HepG2 (cell line): ENCODE data around the gene SPX. TPM values are rescaled to one million over a fixed set of nuclear protein-coding genes. Genes with fewer than 3 reads are reported as not detected.

Source experiments
- ATAC-seq: fragments of 200-7000 bp; cut with Tn5 transposase; 3 replicates; pipeline ENCODE4 v1.9.1; 2020; ENCODE audit warnings: mild to moderate bottlenecking, moderate library complexity
- BruUV-seq: library from RNA; stranded (reverse); fragments of 400-500 nt; replicated peaks from 2 replicates; lab custom pipeline; 2021; lab: Mats Ljungman, UMichigan
- CTCF ChIA-PET: fragments of 300-600 bp; formaldehyde crosslinking; extraction: SDS; loops from one replicate; lab custom pipeline; 2021; ENCODE audit warnings: low total read pairs, inconsistent platforms, low intra/inter-chr PET ratio; lab: Yijun Ruan, JAX
- POLR2A ChIA-PET: fragments of 350-600 bp; sonication (Branson Sonifier 250); formaldehyde crosslinking; loops from one replicate; lab custom pipeline; 2020; ENCODE audit warnings: antibody characterized with exemption, inconsistent platforms; lab: Yijun Ruan, JAX
- DNase-seq: peaks from one replicate; pipeline ENCODE4 v3.0.0-alpha.2; 2015; ENCODE audit warnings: low spot score
- FAIRE-seq: peaks from 3 replicates; lab custom pipeline; 2011; peaks lifted over from hg19 to GRCh38; lab: Jason Lieb, UNC
- H2AFZ ChIP-seq: one replicate; pipeline ENCODE4 v1.6.1; 2011; ENCODE audit warnings: low read length, inconsistent platforms
- H3K27ac ChIP-seq: fragments of 300-600 bp; 3 replicates; pipeline ENCODE4 v1.8.0; 2011; ENCODE audit warnings: mixed run types, mild to moderate bottlenecking, mixed read lengths, low read length, inconsistent platforms; ENCODE audit not compliant: insufficient read depth; ENCODE audit errors: extremely low read length
- H3K27me3 ChIP-seq, 2 experiments: fragments of 200-600 bp in 1 of 2; 2 replicates in 1 of 2; 3 replicates in 1 of 2; pipeline versions ENCODE4 v1.6.0 to v1.8.0; 2011; ENCODE audit warnings: low read length in 2 of 2, mild to moderate bottlenecking in 2 of 2, moderate library complexity in 2 of 2, inconsistent platforms in 1 of 2; ENCODE audit not compliant: insufficient read depth in 2 of 2, control insufficient read depth in 1 of 2
- H3K36me3 ChIP-seq, 2 experiments: fragments of 200-600 bp in 1 of 2; replicated peaks in 1 of 2; 2 replicates in 1 of 2; 3 replicates in 1 of 2; pipeline versions ENCODE4 v1.5.1 to v1.8.0; 2011; ENCODE audit warnings: low read length in 2 of 2, inconsistent platforms in 1 of 2; ENCODE audit not compliant: insufficient read depth in 2 of 2, control insufficient read depth in 1 of 2
- H3K4me1 ChIP-seq: 2 replicates; pipeline ENCODE4 v1.5.1; 2012; ENCODE audit warnings: low read length, inconsistent platforms; ENCODE audit not compliant: insufficient read depth
- H3K4me2 ChIP-seq: 2 replicates; pipeline ENCODE4 v1.6.0; 2011; ENCODE audit warnings: low read depth, low read length, inconsistent platforms
- H3K4me3 ChIP-seq, 3 experiments: fragments of 200-600 bp in 1 of 3; sonication (generic), shearing (Covaris generic) in 1 of 3; replicated peaks in 1 of 3; 2 replicates each; pipeline ENCODE4 v1.5.1; 2011 to 2016; ENCODE audit warnings: low read length in 3 of 3, inconsistent platforms in 2 of 3, low read depth in 2 of 3, mild to moderate bottlenecking in 2 of 3, control low read depth in 1 of 3, mixed read lengths in 1 of 3; ENCODE audit not compliant: insufficient read depth in 1 of 3
- H3K79me2 ChIP-seq: one replicate; pipeline ENCODE4 v1.6.1; 2011; ENCODE audit warnings: low read length, inconsistent platforms; ENCODE audit not compliant: insufficient read depth
- H3K9ac ChIP-seq: 2 replicates; pipeline ENCODE4 v1.6.0; 2011; ENCODE audit warnings: mild to moderate bottlenecking, low read depth, low read length, inconsistent platforms; ENCODE audit not compliant: insufficient read depth
- H3K9me3 ChIP-seq: 2 replicates; pipeline ENCODE4 v1.5.1; 2012; ENCODE audit warnings: mild to moderate bottlenecking, low read length
- H4K20me1 ChIP-seq: 2 replicates; pipeline ENCODE4 v1.6.0; 2011; ENCODE audit warnings: inconsistent platforms, mild to moderate bottlenecking, low read length, moderate library complexity; ENCODE audit not compliant: insufficient read depth
- AFF4 ChIP-seq: sonication (generic); formaldehyde crosslinking; IDR thresholded peaks from 2 replicates; pipeline ENCODE4 v1.4.0; 2020; ENCODE audit warnings: missing genetic modification reagents
- DMAP1 ChIP-seq: IDR thresholded peaks from 2 replicates; pipeline ENCODE4 v1.6.1; 2016
- DZIP1 ChIP-seq: sonication (generic); formaldehyde crosslinking; IDR thresholded peaks from 2 replicates; pipeline ENCODE4 v1.5.0; 2020; ENCODE audit warnings: mild to moderate bottlenecking, missing genetic modification reagents
- FLYWCH1 ChIP-seq: sonication (generic); formaldehyde crosslinking; IDR thresholded peaks from 2 replicates; pipeline ENCODE4 v1.8.1; 2023; ENCODE audit warnings: mild to moderate bottlenecking, missing genetic modification reagents
- HNF4G ChIP-seq, 2 experiments: sonication (generic) in 1 of 2; formaldehyde crosslinking in 1 of 2; IDR thresholded peaks; 2 replicates each; pipeline versions ENCODE4 v1.4.0 to v1.6.1; 2011 to 2020; ENCODE audit warnings: borderline replicate concordance in 2 of 2, low read depth in 2 of 2, mild to moderate bottlenecking in 2 of 2, low read length in 1 of 2, missing genetic modification reagents in 1 of 2, moderate library complexity in 1 of 2
- MBD4 ChIP-seq: IDR thresholded peaks from 2 replicates; pipeline ENCODE4 v1.6.1; 2012; ENCODE audit warnings: low read length, inconsistent platforms, borderline replicate concordance
- POLR2A ChIP-seq, 2 experiments: IDR thresholded peaks; 2 replicates each; pipeline ENCODE4 v1.6.1; 2011; ENCODE audit warnings: low read depth in 2 of 2, low read length in 2 of 2, mild to moderate bottlenecking in 1 of 2, moderate library complexity in 1 of 2; ENCODE audit not compliant: insufficient read depth in 1 of 2
- POLR2G ChIP-seq: fragments of 200-400 bp; formaldehyde crosslinking; IDR thresholded peaks from 2 replicates; pipeline ENCODE4 v1.6.1; 2018; ENCODE audit warnings: mild to moderate bottlenecking, low read depth, low read length, moderate library complexity
- RORA ChIP-seq: sonication (generic); formaldehyde crosslinking; IDR thresholded peaks from 2 replicates; pipeline ENCODE4 v1.5.0; 2020; ENCODE audit warnings: mild to moderate bottlenecking, missing genetic modification reagents, moderate library complexity
- SIN3B ChIP-seq: fragments of 150-350 bp; IDR thresholded peaks from 2 replicates; pipeline ENCODE4 v1.6.1; 2014; ENCODE audit warnings: low read length
- ZBTB49 ChIP-seq: sonication (generic); formaldehyde crosslinking; IDR thresholded peaks from 2 replicates; pipeline ENCODE4 v1.4.0; 2020; ENCODE audit warnings: missing genetic modification reagents, borderline replicate concordance
- ZNF501 ChIP-seq: sonication (generic); formaldehyde crosslinking; IDR thresholded peaks from 2 replicates; pipeline ENCODE4 v1.5.1; 2020; ENCODE audit warnings: mild to moderate bottlenecking, moderate library complexity, missing genetic modification reagents
- ZNF607 ChIP-seq: sonication (generic); formaldehyde crosslinking; IDR thresholded peaks from 2 replicates; pipeline ENCODE4 v1.5.1; 2020; ENCODE audit warnings: missing genetic modification reagents, mild to moderate bottlenecking, borderline replicate concordance
- ZNF766 ChIP-seq: sonication (generic); formaldehyde crosslinking; IDR thresholded peaks from 2 replicates; pipeline ENCODE4 v1.5.0; 2020; ENCODE audit warnings: missing genetic modification reagents, borderline replicate concordance
- ZNF800 ChIP-seq: sonication (generic); formaldehyde crosslinking; IDR thresholded peaks from 2 replicates; pipeline ENCODE4 v1.4.0; 2020; ENCODE audit warnings: missing genetic modification reagents
- WGBS: methylation state at CpG from one replicate; pipeline ENCODE4 v1.1.6; 2017; ENCODE audit warnings: low lambda C conversion rate; 5-methylcytosine and 5-hydroxymethylcytosine counted together
- in situ Hi-C: cut with HindIII; loops from 2 replicates; pipeline ENCODE4 v1.10.0; 2017; ENCODE audit warnings: low pct_unique_long_range_greater_than_20kb; ENCODE audit not compliant: extremely low pct_ligation_motif_present
- intact Hi-C: fragments of 100-400 bp; cut with micrococcal nuclease; formaldehyde crosslinking; loops from one replicate; pipeline ENCODE4 v1.10.0; 2022; ENCODE audit not compliant: unreplicated experiment
- polyA plus RNA-seq, 8 experiments: library from polyadenylated mRNA; depleted of rRNA in 3 of 8; stranded (reverse) in 7 of 8; unstranded in 1 of 8; fragments of >200 nt; fragmentation: Illumina TruSeq in 4 of 8; extraction: Trizol in 4 of 8; gene quantifications; 2 replicates each; pipeline versions ENCODE4 v1.2.1 to v1.2.3, GENCODE V29; 2011 to 2016; ENCODE audit warnings: low read depth in 4 of 8, missing spikeins in 1 of 8, mixed read lengths in 1 of 8; ENCODE audit not compliant: insufficient read depth in 1 of 8
- total RNA-seq, 5 experiments: library from RNA; depleted of rRNA; stranded (reverse); fragments of >200 nt; fragmentation: Illumina TruSeq; extraction: Trizol; gene quantifications; 2 replicates each; pipeline ENCODE4 v1.2.3, GENCODE V29; 2016; ENCODE audit warnings: low read depth in 1 of 5

SPX gene
- total and polyA plus RNA-seq, 2 of the 13 experiments (the other 11 are each of a cell fraction or from before 2014, with no cell fraction given), result 0.07 to 0.16 TPM

- H3K36me3 ChIP-seq, result peaks cover 2 to 35% of the 10 kb centered on the region in 2 experiments; a peak in 2 of 5 replicates
- no peaks in the 10 kb centered on the region for H3K79me2 ChIP-seq
- no peaks in the 10 kb centered on the region for H3K27me3 ChIP-seq
- no peak for FAIRE-seq
- H3K9ac ChIP-seq, result no peak overlapping the region
- intact Hi-C loops, result no loop called here
- H3K27ac ChIP-seq, result no peak overlapping the region
- no peak for DNase-seq
- CTCF ChIA-PET, result no interaction called here
- in situ Hi-C loops, result no loop called here
- BruUV-seq, result no TSS peak
- no peak overlapping the region for H3K4me2 ChIP-seq
- no peak for ATAC-seq
- H3K4me3 ChIP-seq, result no peak overlapping the region
- POLR2A ChIA-PET, result no interaction called here
- H4K20me1 ChIP-seq, result no peaks in the 10 kb centered on the region
- H3K4me1 ChIP-seq, result no peaks in the 10 kb centered on the region
- WGBS, result 95% methylated on average over 3 of the region's 3 CpGs
- H3K9me3 ChIP-seq, result no peaks in the 10 kb centered on the region
- H2AFZ ChIP-seq, result no peak overlapping the region
- TF ChIP-seq FLYWCH1 (CRISPR knock-in tag), result no peak
- no peak for TF ChIP-seq DZIP1 (CRISPR knock-in tag)
- no peak for TF ChIP-seq ZNF607 (CRISPR knock-in tag)
- TF ChIP-seq SIN3B, result no peak
- no peak for TF ChIP-seq HNF4G (IDR thresholded peaks at IDR 0.05; ENCODE audit: borderline replicate concordance, low read depth, low read length)
- TF ChIP-seq HNF4G (CRISPR knock-in tag; IDR thresholded peaks at IDR 0.05; ENCODE audit: borderline replicate concordance, low read depth), result no peak
- TF ChIP-seq POLR2G, result no peak
- no peak for TF ChIP-seq RORA
- TF ChIP-seq ZNF766 (CRISPR knock-in tag), result no peak
- no peak for TF ChIP-seq DMAP1 (CRISPR knock-in tag)
- no peak for TF ChIP-seq AFF4
- TF ChIP-seq ZNF800 (CRISPR knock-in tag), result no peak
- TF ChIP-seq ZNF501, result no peak
- TF ChIP-seq MBD4, result no peak
- TF ChIP-seq POLR2A (IDR thresholded peaks at IDR 0.05; ENCODE audit: insufficient read depth in 1 of 2, low read depth in 2 of 2, low read length in 2 of 2), result no peak
- no peak for TF ChIP-seq ZBTB49
These were observed 42.6 kb upstream of the SPX start for GRCh38 chr12:21483531-21483930.
